Ovary (tissue), 3 donors: ENCODE measurements around the gene MYO3A.

Experiments
- EP300 ChIP-seq: sonication (generic); formaldehyde crosslinking; IDR thresholded peaks from one replicate; pipeline ENCODE4 v1.6.1; 2017; ENCODE audit warnings: antibody characterized with exemption
- POLR2A ChIP-seq: fragments of 450-650 bp; IDR thresholded peaks from one replicate; pipeline ENCODE4 v1.6.1; 2017; ENCODE audit warnings: antibody characterized with exemption, mild to moderate bottlenecking, moderate library complexity
- TF ChIP-seq, protein P1 (sequence below), 3 donors: fragments of 450-650 bp in 2 of 3; fragments of 200-600 bp in 1 of 3; IDR thresholded peaks; one replicate each; pipeline versions ENCODE4 v1.5.1 to v1.8.0; 2016 to 2022; ENCODE audit warnings: antibody characterized with exemption in 3 of 3, mild to moderate bottlenecking in 1 of 3
- donor health status: DM: no; HTN: no; CAD: no.

DNA sequence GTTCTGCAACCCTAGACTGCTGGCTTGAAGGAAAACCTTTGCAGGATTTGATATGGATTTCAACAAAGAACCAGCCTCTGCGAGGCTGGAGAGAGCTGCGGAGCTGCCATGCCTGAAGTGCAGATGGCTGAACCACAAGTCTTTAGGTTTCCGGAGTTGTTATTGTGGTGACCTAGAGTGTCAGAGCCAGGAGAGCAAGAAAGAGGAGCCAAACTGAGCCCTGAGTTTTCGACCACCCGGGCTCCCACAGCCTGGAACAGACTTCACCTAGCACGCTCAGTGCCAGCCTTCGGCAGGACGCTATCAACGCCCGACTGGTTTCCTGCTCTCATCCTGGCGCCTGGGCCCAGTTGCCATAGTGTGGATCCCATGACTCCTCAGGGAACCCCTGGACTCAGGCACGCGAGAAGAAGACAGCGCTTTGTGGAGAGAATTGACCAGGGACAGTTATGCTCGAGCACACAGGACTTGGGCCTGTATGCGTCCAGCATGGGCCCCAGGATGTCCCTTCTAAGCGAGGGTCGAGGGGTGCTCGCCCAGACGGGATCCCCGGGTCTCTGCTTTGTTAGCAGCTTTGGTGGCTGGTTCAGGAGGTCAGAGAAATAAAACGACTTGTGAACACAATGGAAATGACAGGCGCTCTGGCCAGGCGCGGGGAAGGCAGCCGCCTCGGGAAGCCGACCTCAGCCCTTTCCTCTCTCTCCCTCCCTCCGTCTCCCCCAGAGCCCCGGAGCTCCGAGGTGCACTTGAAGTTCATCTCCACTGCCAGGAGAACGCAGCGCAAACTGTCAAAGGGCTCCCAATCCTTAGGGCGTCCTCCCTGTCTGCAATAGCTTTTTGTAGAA, 280.7 kb downstream of the MYO3A start:
- TF ChIP-seq, protein P1, sequence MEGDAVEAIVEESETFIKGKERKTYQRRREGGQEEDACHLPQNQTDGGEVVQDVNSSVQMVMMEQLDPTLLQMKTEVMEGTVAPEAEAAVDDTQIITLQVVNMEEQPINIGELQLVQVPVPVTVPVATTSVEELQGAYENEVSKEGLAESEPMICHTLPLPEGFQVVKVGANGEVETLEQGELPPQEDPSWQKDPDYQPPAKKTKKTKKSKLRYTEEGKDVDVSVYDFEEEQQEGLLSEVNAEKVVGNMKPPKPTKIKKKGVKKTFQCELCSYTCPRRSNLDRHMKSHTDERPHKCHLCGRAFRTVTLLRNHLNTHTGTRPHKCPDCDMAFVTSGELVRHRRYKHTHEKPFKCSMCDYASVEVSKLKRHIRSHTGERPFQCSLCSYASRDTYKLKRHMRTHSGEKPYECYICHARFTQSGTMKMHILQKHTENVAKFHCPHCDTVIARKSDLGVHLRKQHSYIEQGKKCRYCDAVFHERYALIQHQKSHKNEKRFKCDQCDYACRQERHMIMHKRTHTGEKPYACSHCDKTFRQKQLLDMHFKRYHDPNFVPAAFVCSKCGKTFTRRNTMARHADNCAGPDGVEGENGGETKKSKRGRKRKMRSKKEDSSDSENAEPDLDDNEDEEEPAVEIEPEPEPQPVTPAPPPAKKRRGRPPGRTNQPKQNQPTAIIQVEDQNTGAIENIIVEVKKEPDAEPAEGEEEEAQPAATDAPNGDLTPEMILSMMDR (IDR thresholded peaks at IDR 0.05): no peak
- TF ChIP-seq POLR2A (no peak), EP300 (no peak)
